Choroid plexus epithelial cell (primary cell): ENCODE results near the gene CALB2.

Experiments
- DNase-seq: peaks from one replicate; pipeline ENCODE4 v3.0.0-alpha.2; 2010; ENCODE audit warnings: low read depth
- H3K4me3 ChIP-seq: 2 replicates; pipeline ENCODE4 v1.5.1; 2011; ENCODE audit warnings: low read depth, mild to moderate bottlenecking, control low read depth, low read length, moderate library complexity
- TF ChIP-seq, protein P1 (sequence below): conservative IDR thresholded peaks from 2 replicates; pipeline ENCODE4 v1.5.1; 2011; ENCODE audit warnings: low read depth, mild to moderate bottlenecking, control low read depth, inconsistent platforms, low read length, moderate library complexity

CALB2 gene

DNA sequence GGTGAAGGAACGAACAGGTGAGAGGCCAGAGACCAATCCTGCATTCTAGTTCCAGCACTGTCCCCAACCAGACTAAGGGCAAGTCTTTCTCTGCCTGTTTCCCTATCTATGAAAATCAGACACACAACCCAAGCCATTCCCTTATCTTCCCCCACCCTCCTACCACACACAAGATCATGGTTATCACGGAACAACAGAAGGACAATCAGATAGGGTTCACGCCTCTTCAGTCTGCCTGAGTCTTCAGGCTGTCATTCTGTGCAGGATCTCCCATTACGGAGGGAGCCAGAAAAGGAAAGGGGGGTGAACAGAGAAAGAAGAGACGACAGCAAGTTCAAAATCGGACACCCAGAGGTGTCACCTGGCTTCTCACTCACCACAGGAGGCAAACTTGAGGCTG lies 72.2 kb downstream of the CALB2 start:
- no peak for DNase-seq
- no peak overlapping the region for H3K4me3 ChIP-seq
- TF ChIP-seq, protein P1, sequence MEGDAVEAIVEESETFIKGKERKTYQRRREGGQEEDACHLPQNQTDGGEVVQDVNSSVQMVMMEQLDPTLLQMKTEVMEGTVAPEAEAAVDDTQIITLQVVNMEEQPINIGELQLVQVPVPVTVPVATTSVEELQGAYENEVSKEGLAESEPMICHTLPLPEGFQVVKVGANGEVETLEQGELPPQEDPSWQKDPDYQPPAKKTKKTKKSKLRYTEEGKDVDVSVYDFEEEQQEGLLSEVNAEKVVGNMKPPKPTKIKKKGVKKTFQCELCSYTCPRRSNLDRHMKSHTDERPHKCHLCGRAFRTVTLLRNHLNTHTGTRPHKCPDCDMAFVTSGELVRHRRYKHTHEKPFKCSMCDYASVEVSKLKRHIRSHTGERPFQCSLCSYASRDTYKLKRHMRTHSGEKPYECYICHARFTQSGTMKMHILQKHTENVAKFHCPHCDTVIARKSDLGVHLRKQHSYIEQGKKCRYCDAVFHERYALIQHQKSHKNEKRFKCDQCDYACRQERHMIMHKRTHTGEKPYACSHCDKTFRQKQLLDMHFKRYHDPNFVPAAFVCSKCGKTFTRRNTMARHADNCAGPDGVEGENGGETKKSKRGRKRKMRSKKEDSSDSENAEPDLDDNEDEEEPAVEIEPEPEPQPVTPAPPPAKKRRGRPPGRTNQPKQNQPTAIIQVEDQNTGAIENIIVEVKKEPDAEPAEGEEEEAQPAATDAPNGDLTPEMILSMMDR = no peak

DNA sequence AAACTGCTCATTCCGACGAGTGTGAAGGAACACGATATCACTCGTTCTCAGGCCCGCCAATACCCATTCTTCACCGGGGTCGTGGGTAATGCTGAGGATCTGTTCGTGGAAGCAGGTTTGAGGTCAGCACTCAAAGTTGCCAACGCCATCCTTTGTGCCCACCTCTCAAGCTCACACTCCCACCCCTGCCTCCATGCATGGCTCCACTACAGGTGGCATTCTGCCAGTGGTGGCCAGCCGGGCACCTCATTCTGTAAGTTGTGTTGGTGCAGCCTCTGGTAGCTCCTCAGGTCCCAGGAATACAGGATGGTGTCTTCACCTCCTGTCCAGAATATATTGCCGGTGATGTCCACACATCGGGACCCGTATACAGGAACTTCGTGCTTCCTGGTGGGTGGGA lies 72.7 kb downstream of the CALB2 start:
- TF ChIP-seq, protein P1 = no peak
- no peak overlapping the region for H3K4me3 ChIP-seq
- DNase-seq = no peak

DNA sequence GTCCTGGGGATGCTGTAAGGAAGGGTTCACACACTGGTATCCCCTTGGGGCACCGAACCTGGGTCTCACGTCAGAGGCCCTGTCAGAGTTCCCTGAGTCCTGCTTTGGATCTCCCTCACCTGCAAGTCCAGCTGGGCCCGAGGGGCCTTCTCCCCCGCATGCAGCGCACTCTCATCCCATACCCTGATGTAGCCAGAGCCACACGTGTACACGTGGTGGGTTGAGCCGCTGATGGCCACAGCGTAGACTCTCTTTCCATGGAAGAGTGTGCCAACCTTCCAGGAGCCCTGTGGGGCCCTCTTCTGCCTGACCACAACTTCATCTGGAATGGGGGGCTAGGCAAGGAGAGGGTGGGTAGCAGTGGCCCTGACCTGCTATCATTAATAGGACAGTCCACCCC lies 73.5 kb downstream of the CALB2 start:
- no peak overlapping the region for H3K4me3 ChIP-seq
- TF ChIP-seq, protein P1 = no peak
- DNase-seq = no peak

DNA sequence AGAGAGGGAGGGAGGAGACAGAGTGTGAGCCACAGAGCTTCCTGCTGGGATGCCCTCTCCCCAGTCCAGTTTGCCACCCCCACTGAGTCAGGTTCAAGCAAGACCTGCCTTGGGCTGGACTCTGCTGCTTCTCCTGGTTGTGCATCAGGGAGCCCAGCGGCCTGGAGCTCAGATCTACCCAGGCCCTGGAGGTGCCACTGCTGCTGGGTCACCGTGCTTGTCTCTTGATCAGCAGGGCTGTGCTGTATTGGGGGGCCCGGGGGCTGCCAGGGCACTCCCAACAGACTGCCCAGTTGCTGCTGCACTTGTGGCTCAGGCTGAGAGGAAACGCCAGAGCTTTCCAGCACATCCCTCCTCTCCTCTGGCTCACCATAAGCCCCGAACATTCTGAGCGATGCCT lies 74.4 kb downstream of the CALB2 start:
- H3K4me3 ChIP-seq = no peak overlapping the region
- TF ChIP-seq, protein P1 = no peak
- no peak for DNase-seq

DNA sequence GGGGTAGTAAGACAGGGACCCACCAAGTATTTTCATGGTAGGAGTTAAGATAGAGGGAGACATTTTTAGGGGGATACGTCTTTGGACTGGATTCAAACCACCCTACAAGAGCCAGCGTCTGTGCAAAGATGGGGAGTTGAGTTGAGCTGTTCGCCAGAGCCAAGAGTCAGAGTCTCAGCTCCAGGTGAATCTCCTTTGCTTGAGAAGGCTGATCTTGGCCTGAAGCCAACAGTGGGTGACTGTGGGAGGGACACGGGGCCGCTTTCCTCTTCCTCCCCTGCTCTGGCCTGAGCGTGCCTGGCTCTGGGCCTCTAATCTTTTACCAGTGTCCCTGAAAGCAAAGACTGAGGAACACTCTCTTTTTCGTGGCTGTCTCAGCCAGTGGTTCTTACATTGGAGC lies 78.0 kb downstream of the CALB2 start:
- H3K4me3 ChIP-seq = no peak overlapping the region
- DNase-seq = no peak
- TF ChIP-seq, protein P1 = no peak

DNA sequence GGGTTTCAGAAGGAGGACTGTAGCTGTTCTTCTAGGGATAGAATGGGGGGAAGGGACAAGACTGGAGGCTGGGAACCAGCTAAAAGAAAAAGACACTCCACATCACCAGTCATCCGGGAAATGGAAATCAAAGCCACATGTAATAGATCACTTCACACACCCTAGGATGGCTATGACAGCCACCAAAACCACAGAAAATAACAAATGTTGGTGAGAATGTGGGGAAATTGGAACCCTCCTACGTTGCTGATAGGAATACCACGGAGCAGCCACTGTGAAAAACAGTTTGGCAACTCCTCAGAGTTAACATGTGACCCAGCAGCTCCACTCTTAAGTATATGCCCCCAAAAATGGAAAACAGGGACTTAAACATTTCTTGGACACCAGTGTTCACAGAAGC lies 81.0 kb downstream of the CALB2 start:
- DNase-seq = no peak
- H3K4me3 ChIP-seq = no peak overlapping the region

More for the DNA sequence above, 81.0 kb downstream of the CALB2 start:
- TF ChIP-seq, protein P1 = no peak
